Trophoblast cell (in vitro differentiated cells and primary cell): ENCODE data around the gene CEND1.

Experiments used
- DNase-seq, 2 donors: peaks; one replicate each; pipeline ENCODE4 v3.0.0-alpha.2; 2016
- H2AFZ ChIP-seq: 2 replicates; pipeline ENCODE4 v1.6.1; 2013; ENCODE audit warnings: low read length, moderate library complexity, mild to moderate bottlenecking; ENCODE audit not compliant: insufficient read depth, poor library complexity
- H2AK5ac ChIP-seq: 2 replicates; pipeline ENCODE4 v1.6.1; 2013; ENCODE audit warnings: mild to moderate bottlenecking, low read length
- H2BK120ac ChIP-seq: 2 replicates; pipeline ENCODE4 v1.6.1; 2013; ENCODE audit warnings: low read length, mild to moderate bottlenecking, moderate library complexity; ENCODE audit not compliant: insufficient read depth, poor library complexity
- H2BK12ac ChIP-seq: 2 replicates; pipeline ENCODE4 v1.6.1; 2013; ENCODE audit warnings: mild to moderate bottlenecking, low read length, moderate library complexity
- H2BK5ac ChIP-seq: 2 replicates; pipeline ENCODE4 v1.6.1; 2013; ENCODE audit warnings: low read length, low read depth, moderate library complexity, mild to moderate bottlenecking; ENCODE audit not compliant: poor library complexity
- H3K14ac ChIP-seq: 2 replicates; pipeline ENCODE4 v1.6.1; 2013; ENCODE audit warnings: mild to moderate bottlenecking, low read length
- H3K18ac ChIP-seq: 2 replicates; pipeline ENCODE4 v1.6.1; 2013; ENCODE audit warnings: mild to moderate bottlenecking, low read length
- H3K23ac ChIP-seq: 2 replicates; pipeline ENCODE4 v1.6.1; 2013; ENCODE audit warnings: low read length
- H3K27ac ChIP-seq: 2 replicates; pipeline ENCODE4 v1.5.1; 2013; ENCODE audit warnings: low read depth, mild to moderate bottlenecking, inconsistent platforms, low read length, moderate library complexity
- H3K27me3 ChIP-seq: 2 replicates; pipeline ENCODE4 v1.6.1; 2013; ENCODE audit warnings: inconsistent platforms, mild to moderate bottlenecking, low read length, moderate library complexity; ENCODE audit not compliant: insufficient read depth
- H3K36me3 ChIP-seq, 2 experiments: 1 replicate in 1 of 2; 2 replicates in 1 of 2; pipeline ENCODE4 v1.6.1; 2013; ENCODE audit warnings: low read length in 2 of 2, mild to moderate bottlenecking in 2 of 2, moderate library complexity in 1 of 2; ENCODE audit not compliant: insufficient read depth in 2 of 2, control insufficient read depth in 1 of 2
- H3K4ac ChIP-seq: 2 replicates; pipeline ENCODE4 v1.6.1; 2013; ENCODE audit warnings: low read depth, mild to moderate bottlenecking, low read length, moderate library complexity
- H3K4me1 ChIP-seq, 2 experiments: 1 replicate in 1 of 2; 2 replicates in 1 of 2; pipeline ENCODE4 v1.6.1; 2013; ENCODE audit warnings: low read length in 2 of 2, mild to moderate bottlenecking in 2 of 2, moderate library complexity in 1 of 2; ENCODE audit not compliant: insufficient read depth in 2 of 2, control insufficient read depth in 1 of 2
- H3K4me2 ChIP-seq: 2 replicates; pipeline ENCODE4 v1.6.1; 2013; ENCODE audit warnings: inconsistent platforms, mild to moderate bottlenecking, low read length, moderate library complexity
- H3K4me3 ChIP-seq: 2 replicates; pipeline ENCODE4 v1.5.1; 2013; ENCODE audit warnings: mild to moderate bottlenecking, low read depth, low read length, inconsistent platforms
- H3K79me1 ChIP-seq: one replicate; pipeline ENCODE4 v1.6.1; 2013; ENCODE audit warnings: low read length
- H3K79me2 ChIP-seq: 2 replicates; pipeline ENCODE4 v1.6.1; 2013; ENCODE audit warnings: low read length, mild to moderate bottlenecking; ENCODE audit not compliant: control insufficient read depth, insufficient read depth, poor library complexity
- H3K9ac ChIP-seq: 2 replicates; pipeline ENCODE4 v1.6.1; 2013; ENCODE audit warnings: mild to moderate bottlenecking, low read length
- H3K9me3 ChIP-seq: 2 replicates; pipeline ENCODE4 v1.6.1; 2013; ENCODE audit warnings: low read depth, mild to moderate bottlenecking, control low read depth, inconsistent platforms, low read length; ENCODE audit not compliant: insufficient read depth
- H4K12ac ChIP-seq: 2 replicates; pipeline ENCODE4 v1.6.1; 2013; ENCODE audit warnings: low read depth, mild to moderate bottlenecking, low read length, moderate library complexity
- H4K8ac ChIP-seq: 2 replicates; pipeline ENCODE4 v1.6.1; 2013; ENCODE audit warnings: low read depth, mild to moderate bottlenecking, low read length, moderate library complexity
- H4K91ac ChIP-seq: one replicate; pipeline ENCODE4 v1.6.1; 2013; ENCODE audit warnings: low read depth, mild to moderate bottlenecking, low read length, moderate library complexity
- WGBS: extraction: QIAGEN DNeasy Blood & Tissue Kit; methylation state at CpG from one replicate; pipeline ENCODE4 v1.1.7; 2013; ENCODE audit warnings: missing lambda C conversion rate; ENCODE audit not compliant: insufficient read length, insufficient coverage; ENCODE audit errors: extremely low coverage; 5-methylcytosine and 5-hydroxymethylcytosine counted together

Gene CEND1

DNA sequence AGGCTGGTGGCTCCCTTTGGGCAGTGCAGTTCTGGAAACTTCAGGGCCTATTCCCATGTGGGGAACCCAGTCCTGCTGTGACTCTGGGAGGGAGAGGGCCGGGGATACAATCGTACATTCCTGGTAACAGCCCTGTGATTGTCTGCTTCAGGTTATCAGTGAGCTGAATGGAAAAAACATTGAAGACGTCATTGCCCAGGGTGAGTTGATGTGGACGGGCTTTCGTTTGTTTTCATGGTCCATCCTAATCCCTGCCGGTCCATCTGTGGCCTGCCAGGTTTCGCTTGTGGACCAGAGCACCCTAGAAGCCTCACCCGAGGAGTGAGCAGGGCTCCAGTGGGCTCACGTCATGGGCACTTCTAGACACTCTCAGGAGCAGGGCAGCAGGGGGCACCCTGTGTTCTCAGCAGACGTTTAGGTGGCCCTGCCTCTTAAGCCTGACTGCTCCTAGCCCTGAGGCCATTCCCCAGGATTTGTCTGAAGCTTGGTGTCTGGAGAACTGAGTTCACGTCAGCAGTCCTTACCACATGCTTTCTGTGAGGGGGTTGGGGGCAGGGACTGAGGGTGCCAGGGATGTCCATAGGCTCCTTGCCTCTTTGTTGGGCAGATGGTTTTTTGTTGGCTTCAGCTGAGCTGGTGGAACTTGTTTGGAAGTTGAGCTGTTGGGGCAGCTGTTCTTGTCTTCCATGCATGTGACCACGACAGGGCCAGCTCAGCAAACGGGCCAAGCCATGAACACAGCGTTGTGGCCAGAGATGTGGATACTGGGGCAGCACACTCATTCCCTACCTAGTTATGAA lies 21.8 kb upstream of the CEND1 start:
- H3K9me3 ChIP-seq: peaks cover 2% of the 10 kb centered on the region
- no peak overlapping the region for H3K23ac ChIP-seq
- H3K14ac ChIP-seq: no peak overlapping the region
- no peak overlapping the region for H2BK12ac ChIP-seq
- H4K8ac ChIP-seq: no peak overlapping the region
- no peak overlapping the region for H3K9ac ChIP-seq
- peak overlapping the region; percentile 80 for H3K4me2 ChIP-seq
- H2AK5ac ChIP-seq: no peak overlapping the region
- no peak overlapping the region for H2AFZ ChIP-seq
- peak overlapping the region; percentile 42 for H3K18ac ChIP-seq
- no peak overlapping the region for H4K91ac ChIP-seq
- no peaks in the 10 kb centered on the region for H3K27me3 ChIP-seq
- no peak overlapping the region for H3K4me3 ChIP-seq
- H3K27ac ChIP-seq: no peak overlapping the region
- WGBS: no CpG with 5 or more reads among the region's 14 CpGs
- H3K79me1 ChIP-seq: peaks cover 14% of the 10 kb centered on the region
- peaks cover 19% of the 10 kb centered on the region for H3K79me2 ChIP-seq
- H3K4ac ChIP-seq: peak overlapping the region; percentile 43
- no peak overlapping the region for H2BK120ac ChIP-seq
- H2BK5ac ChIP-seq: no peak overlapping the region
- DNase-seq: no peak
- H4K12ac ChIP-seq: no peak overlapping the region
- H3K4me1 ChIP-seq: peaks cover 9 to 17% of the 10 kb centered on the region in 2 experiments
- peaks cover 31% of the 10 kb centered on the region in 2 experiments for H3K36me3 ChIP-seq

DNA sequence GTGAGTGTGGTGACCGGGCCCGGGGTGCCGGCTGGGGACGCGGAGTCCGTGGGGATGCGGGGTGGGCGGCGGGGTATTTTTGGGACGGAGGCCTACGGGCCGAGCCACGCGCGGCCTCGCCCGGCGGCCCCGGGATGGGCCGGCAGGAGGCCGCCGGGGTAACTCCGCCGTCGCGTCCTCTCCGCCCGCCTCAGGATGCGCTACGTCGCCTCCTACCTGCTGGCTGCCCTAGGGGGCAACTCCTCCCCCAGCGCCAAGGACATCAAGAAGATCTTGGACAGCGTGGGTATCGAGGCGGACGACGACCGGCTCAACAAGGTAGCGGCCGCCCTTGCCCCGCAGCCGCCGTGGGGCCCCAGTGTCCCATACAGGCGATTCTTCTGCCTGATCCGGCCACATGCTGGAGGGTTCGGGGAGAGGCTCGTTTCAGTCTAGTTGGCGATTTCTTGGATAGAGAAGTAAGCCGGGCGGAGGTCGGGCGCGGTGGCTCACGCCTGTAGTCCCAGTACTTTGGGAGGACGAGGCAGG lies 20.2 kb upstream of the CEND1 start:
- no peaks in the 10 kb centered on the region for H3K27me3 ChIP-seq
- H2BK120ac ChIP-seq: peak overlapping the region; percentile 13
- H4K91ac ChIP-seq: peak overlapping the region; percentile 85
- peak overlapping the region; percentile 71 for H4K12ac ChIP-seq
- peak overlapping the region; percentile 54 for H2AFZ ChIP-seq
- H3K4me2 ChIP-seq: peak overlapping the region; percentile 80
- no CpG with 5 or more reads among the region's 55 CpGs for whole genome bisulfite sequencing
- H3K9me3 ChIP-seq: peaks cover 2% of the 10 kb centered on the region
- peak in 1 of 2 donors; percentile 38 for DNase-seq
- H2BK5ac ChIP-seq: no peak overlapping the region
- H3K79me2 ChIP-seq: peaks cover 23% of the 10 kb centered on the region
- peak overlapping the region; percentile 95 for H3K4me3 ChIP-seq
- H3K36me3 ChIP-seq: peaks cover 29 to 31% of the 10 kb centered on the region in 2 experiments
- peak overlapping the region; percentile 80 for H3K18ac ChIP-seq
- H3K79me1 ChIP-seq: peaks cover 19% of the 10 kb centered on the region
- peak overlapping the region; percentile 98 for H3K4ac ChIP-seq
- H3K9ac ChIP-seq: peak overlapping the region; percentile 80
- H2AK5ac ChIP-seq: peak overlapping the region; percentile 93
- H3K4me1 ChIP-seq: peaks cover 12 to 17% of the 10 kb centered on the region in 2 experiments
- peak overlapping the region; percentile 88 for H3K14ac ChIP-seq
- peak overlapping the region; percentile 66 for H4K8ac ChIP-seq
- peak overlapping the region; percentile 61 for H3K27ac ChIP-seq
- peak overlapping the region; percentile 27 for H2BK12ac ChIP-seq
- H3K23ac ChIP-seq: no peak overlapping the region

DNA sequence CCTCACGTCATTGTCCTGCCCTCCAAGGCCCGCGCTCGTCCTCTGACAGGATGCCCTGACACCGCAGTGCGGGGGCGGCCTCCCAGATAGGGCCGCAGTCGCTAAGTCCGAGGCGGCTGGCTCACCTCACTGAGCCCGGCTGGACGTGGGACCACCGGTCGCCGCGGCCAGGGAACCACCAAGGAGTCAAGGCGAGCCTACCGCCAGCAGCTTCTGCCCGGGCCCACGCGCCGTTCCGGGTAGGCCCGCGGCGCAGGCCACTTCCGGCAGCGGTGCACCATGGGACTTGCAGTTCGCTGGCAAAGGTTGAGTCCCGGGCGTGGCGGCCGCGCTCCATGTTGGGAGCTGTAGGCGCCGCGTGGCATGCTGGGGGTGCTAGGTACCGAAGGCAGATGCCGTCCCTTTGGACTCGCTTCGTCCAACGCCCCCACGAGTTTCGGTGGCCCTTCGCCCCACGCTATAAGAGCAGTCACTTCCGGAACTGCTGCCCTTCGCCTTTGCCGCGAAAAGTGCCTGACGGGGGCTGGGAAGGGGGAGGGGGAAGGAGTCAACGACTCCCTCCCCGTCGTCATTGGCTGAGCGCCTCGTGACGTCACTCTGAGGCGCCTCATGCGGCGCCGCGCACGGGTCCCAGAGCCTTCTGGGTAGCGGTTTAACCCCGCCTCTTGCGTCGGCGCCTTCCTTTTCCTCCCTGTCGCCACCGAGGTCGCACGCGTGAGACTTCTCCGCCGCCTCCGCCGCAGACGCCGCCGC lies 19.6 kb upstream of the CEND1 start, which contains the start of gene RPLP2:
Gene RPLP2 (plus strand): TSS at position 681 of the 753 bp plus-strand sequence. CDS start 268 bp downstream, outside the sequence.
- peak within 1 kb of the TSS; percentile 97 for H3K18ac ChIP-seq
- H3K4me2 ChIP-seq: peak within 1 kb of the TSS; percentile 80
- H2BK12ac ChIP-seq: peak within 1 kb of the TSS; percentile 56
- H3K27ac ChIP-seq: peak within 1 kb of the TSS; percentile 97
- H3K27me3 ChIP-seq: no peaks in the 10 kb centered on the region
- H4K91ac ChIP-seq: peak within 1 kb of the TSS; percentile 99
- no CpG with 5 or more reads among the region's 81 CpGs for WGBS
- H2BK120ac ChIP-seq: peak within 1 kb of the TSS; percentile 98
- no peak within 1 kb of the TSS for H3K23ac ChIP-seq
- DNase-seq: peak; percentile 98 to 99
- H3K9me3 ChIP-seq: peaks cover 2% of the 10 kb centered on the region
- H3K9ac ChIP-seq: peak within 1 kb of the TSS; percentile 98
- H3K36me3 ChIP-seq: peaks cover 29 to 31% of the 10 kb centered on the region in 2 experiments
- H2BK5ac ChIP-seq: peak within 1 kb of the TSS; percentile 97
- peak within 1 kb of the TSS; percentile 90 for H2AFZ ChIP-seq
- peak within 1 kb of the TSS; percentile 98 for H3K4ac ChIP-seq
- H4K12ac ChIP-seq: peak within 1 kb of the TSS; percentile 90
- peak within 1 kb of the TSS; percentile 98 for H3K14ac ChIP-seq
- H3K79me1 ChIP-seq: peaks cover 24% of the 10 kb centered on the region
- H2AK5ac ChIP-seq: peak within 1 kb of the TSS; percentile 93
- peak within 1 kb of the TSS; percentile 95 for H3K4me3 ChIP-seq
- H4K8ac ChIP-seq: peak within 1 kb of the TSS; percentile 99
- peaks cover 25% of the 10 kb centered on the region for H3K79me2 ChIP-seq
- H3K4me1 ChIP-seq: peaks cover 15 to 20% of the 10 kb centered on the region in 2 experiments
